Stimulated activated naive CD8-positive, alpha-beta T cell treated with anti-CD3 and anti-CD28 coated beads, Interleukin-15, Interleukin-2, amounts not matched to agents 100 ng/mL and 50 ng/mL, for 24 hours (primary cell): ENCODE data around the gene MRS2.
A peak's percentile ranks its signal among the peaks of the same experiment; 100 is the strongest.
"Not testable (repeated sequence)": the region's sequence is repeated elsewhere in the genome, so short reads cannot be mapped to it uniquely, and the experiment has no call there.

Experiments used
- H3K27ac Mint-ChIP-seq: one replicate; pipeline ENCODE4 v1.8.0; 2021; ENCODE audit warnings: mild to moderate bottlenecking, mixed read lengths
- H3K27me3 Mint-ChIP-seq: one replicate; pipeline ENCODE4 v1.8.0; 2021; ENCODE audit warnings: mixed read lengths
- H3K36me3 Mint-ChIP-seq: one replicate; pipeline ENCODE4 v1.8.0; 2021; ENCODE audit warnings: low read depth, mixed read lengths
- H3K4me1 Mint-ChIP-seq: one replicate; pipeline ENCODE4 v1.8.0; 2021; ENCODE audit warnings: low read depth, mixed read lengths
- H3K4me3 Mint-ChIP-seq: one replicate; pipeline ENCODE4 v1.8.0; 2021; ENCODE audit warnings: mild to moderate bottlenecking, mixed read lengths
- H3K9me3 Mint-ChIP-seq: one replicate; pipeline ENCODE4 v1.8.0; 2021; ENCODE audit warnings: mixed read lengths

The MRS2 gene

GRCh38 chr6:24401458-24401857, 1.3 kb upstream of the MRS2 start:
- Mint-ChIP-seq H3K27me3 (peaks cover 32% of the 10 kb centered on the region), H3K4me3 (no peak overlapping the region), H3K9me3 (peaks cover 3% of the 10 kb centered on the region), H3K27ac (no peak overlapping the region), H3K4me1 (peaks cover 29% of the 10 kb centered on the region), H3K36me3 (peaks cover 15% of the 10 kb centered on the region)

GRCh38 chr6:24403501-24403824, 727 bp downstream of the MRS2 start:
- Mint-ChIP-seq H3K27me3 (peaks cover 18% of the 10 kb centered on the region), H3K27ac (peak overlapping the region; percentile 90), H3K9me3 (no peaks in the 10 kb centered on the region), H3K4me1 (peaks cover 30% of the 10 kb centered on the region), H3K4me3 (peak overlapping the region; percentile 98), H3K36me3 (peaks cover 15% of the 10 kb centered on the region)

DNA sequence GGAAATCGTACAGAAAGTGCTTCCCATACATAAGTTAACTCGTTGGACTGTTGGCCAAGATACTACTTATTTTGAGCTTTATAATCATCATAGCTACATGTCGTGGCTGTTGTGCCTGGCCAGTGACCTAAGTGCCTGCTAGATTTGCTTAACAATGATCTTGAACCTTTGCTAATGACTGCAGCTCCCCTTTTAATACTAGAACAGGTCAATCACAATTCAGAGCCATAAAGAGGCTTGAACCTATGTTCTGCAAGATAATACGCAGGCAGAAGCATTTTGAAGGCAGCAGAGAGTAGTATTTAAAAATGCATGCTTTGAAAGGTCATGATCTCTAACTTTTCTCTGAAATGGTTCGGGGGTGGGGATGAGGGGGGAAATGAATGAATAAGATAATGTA, 2.5 kb downstream of the MRS2 start:
- Mint-ChIP-seq H3K4me3 (no peak overlapping the region), H3K36me3 (peaks cover 23% of the 10 kb centered on the region), H3K9me3 (no peaks in the 10 kb centered on the region), H3K27ac (no peak overlapping the region), H3K27me3 (peaks cover 4% of the 10 kb centered on the region), H3K4me1 (peaks cover 38% of the 10 kb centered on the region)

- Mint-ChIP-seq H3K4me1 (peaks cover 31% of the 10 kb centered on the region), H3K27me3 (no peaks in the 10 kb centered on the region), H3K9me3 (no peaks in the 10 kb centered on the region), H3K36me3 (peaks cover 39% of the 10 kb centered on the region), H3K27ac (no peak overlapping the region), H3K4me3 (no peak overlapping the region)
These were observed 6.1 kb downstream of the MRS2 start for GRCh38 chr6:24408719-24409410.

GRCh38 chr6:24410622-24411021, 7.9 kb downstream of the MRS2 start:
- H3K36me3 Mint-ChIP-seq: peaks cover 42% of the 10 kb centered on the region

DNA sequence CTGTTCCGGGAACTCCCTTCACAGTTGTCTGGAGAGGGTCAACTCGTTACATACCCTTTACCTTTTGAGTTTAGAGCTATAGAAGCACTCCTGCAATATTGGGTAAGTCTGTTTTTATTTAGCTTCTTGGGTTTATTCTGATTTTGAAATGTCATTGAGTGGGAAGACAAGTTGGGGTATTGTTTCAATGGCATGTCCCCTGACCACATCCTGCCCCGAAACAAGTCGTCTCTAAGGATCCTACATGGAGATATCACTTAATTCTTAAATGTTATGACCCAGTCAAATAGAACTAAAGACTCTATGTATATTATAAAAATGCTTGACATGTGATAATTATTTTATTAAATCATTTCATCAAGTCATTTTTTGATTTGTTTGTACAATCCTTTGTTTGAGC, 9.6 kb downstream of the MRS2 start:
- no peak overlapping the region for H3K4me3 Mint-ChIP-seq
- no peaks in the 10 kb centered on the region for H3K27me3 Mint-ChIP-seq
- H3K36me3 Mint-ChIP-seq: peaks cover 50% of the 10 kb centered on the region
- H3K4me1 Mint-ChIP-seq: peaks cover 16% of the 10 kb centered on the region
- no peak overlapping the region for H3K27ac Mint-ChIP-seq
- H3K9me3 Mint-ChIP-seq: no peaks in the 10 kb centered on the region

More at GRCh38 chr6:24410622-24411021, 7.9 kb downstream of the MRS2 start:
- Mint-ChIP-seq H3K27me3 (no peaks in the 10 kb centered on the region), H3K9me3 (no peaks in the 10 kb centered on the region), H3K4me1 (peaks cover 16% of the 10 kb centered on the region), H3K4me3 (no peak overlapping the region), H3K27ac (no peak overlapping the region)

GRCh38 chr6:24414531-24414930, 11.8 kb downstream of the MRS2 start:
- not testable (repeated sequence) for H3K27ac Mint-ChIP-seq, H3K4me3 Mint-ChIP-seq, H3K4me1 Mint-ChIP-seq, H3K27me3 Mint-ChIP-seq, H3K9me3 Mint-ChIP-seq
- peaks cover 61% of the 10 kb centered on the region for H3K36me3 Mint-ChIP-seq

- Mint-ChIP-seq H3K9me3 (no peaks in the 10 kb centered on the region), H3K4me1 (peaks cover 4% of the 10 kb centered on the region), H3K27me3 (no peaks in the 10 kb centered on the region), H3K4me3 (no peak overlapping the region), H3K36me3 (peaks cover 66% of the 10 kb centered on the region), H3K27ac (no peak overlapping the region)
These were observed 13.0 kb downstream of the MRS2 start for GRCh38 chr6:24415753-24416152.

DNA sequence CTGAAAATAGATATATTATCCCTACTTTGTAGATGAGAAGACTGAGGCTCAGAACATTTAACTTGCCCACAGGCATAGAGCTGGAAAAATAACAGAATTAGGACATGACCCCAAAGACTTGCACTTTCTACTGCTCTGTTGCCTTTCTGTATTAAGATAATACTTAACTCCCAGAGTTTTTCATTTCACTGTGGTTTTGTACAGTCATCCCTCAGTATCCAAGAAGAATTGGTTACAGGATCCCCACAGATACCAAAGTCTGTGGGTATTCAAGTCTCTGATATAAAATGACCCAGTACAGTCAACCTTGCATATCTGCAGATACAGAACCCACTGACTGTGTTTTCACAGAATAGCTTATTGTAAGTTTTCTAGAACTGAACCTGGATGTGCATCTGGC, 16.8 kb downstream of the MRS2 start:
- Mint-ChIP-seq H3K4me1 (no peaks in the 10 kb centered on the region), H3K27ac (no peak overlapping the region), H3K36me3 (peaks cover 67% of the 10 kb centered on the region), H3K4me3 (no peak overlapping the region), H3K9me3 (no peaks in the 10 kb centered on the region), H3K27me3 (no peaks in the 10 kb centered on the region)

- H3K27ac Mint-ChIP-seq: no peak overlapping the region
- no peaks in the 10 kb centered on the region for H3K9me3 Mint-ChIP-seq
- H3K27me3 Mint-ChIP-seq: no peaks in the 10 kb centered on the region
- no peaks in the 10 kb centered on the region for H3K4me1 Mint-ChIP-seq
- H3K4me3 Mint-ChIP-seq: no peak overlapping the region
- peaks cover 46% of the 10 kb centered on the region for H3K36me3 Mint-ChIP-seq
These were observed 22.4 kb downstream of the MRS2 start for GRCh38 chr6:24425091-24425490.

- no peaks in the 10 kb centered on the region for H3K27me3 Mint-ChIP-seq
- H3K36me3 Mint-ChIP-seq: peaks cover 34% of the 10 kb centered on the region
- no peaks in the 10 kb centered on the region for H3K4me1 Mint-ChIP-seq
- H3K4me3 Mint-ChIP-seq: no peak overlapping the region
- H3K27ac Mint-ChIP-seq: peak overlapping the region; percentile 34
- no peaks in the 10 kb centered on the region for H3K9me3 Mint-ChIP-seq
These were observed 24.2 kb downstream of the MRS2 start for GRCh38 chr6:24426729-24427446.

DNA sequence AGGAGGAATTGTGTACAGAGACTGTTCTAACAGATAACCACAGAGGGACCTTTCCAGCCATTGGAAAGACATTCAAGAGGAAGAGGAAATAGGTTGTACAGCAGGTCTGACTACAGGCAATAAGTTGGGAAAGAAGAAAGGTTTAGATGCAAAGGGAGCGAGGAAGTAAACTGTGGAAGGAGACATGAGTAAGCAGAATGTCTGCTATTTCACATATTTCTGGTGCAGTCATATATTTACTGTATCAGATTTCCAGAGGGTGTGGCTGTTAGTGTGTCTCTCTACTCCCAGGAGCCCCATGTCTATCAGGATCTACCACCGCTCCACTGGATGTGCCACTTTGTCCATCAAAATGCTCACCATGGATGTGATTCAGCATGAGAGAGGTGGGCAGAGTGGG, 25.9 kb downstream of the MRS2 start:
- Mint-ChIP-seq H3K4me3 (no peak overlapping the region), H3K27me3 (no peaks in the 10 kb centered on the region), H3K36me3 (peaks cover 31% of the 10 kb centered on the region), H3K27ac (peak overlapping the region; percentile 43), H3K4me1 (no peaks in the 10 kb centered on the region), H3K9me3 (no peaks in the 10 kb centered on the region)

DNA sequence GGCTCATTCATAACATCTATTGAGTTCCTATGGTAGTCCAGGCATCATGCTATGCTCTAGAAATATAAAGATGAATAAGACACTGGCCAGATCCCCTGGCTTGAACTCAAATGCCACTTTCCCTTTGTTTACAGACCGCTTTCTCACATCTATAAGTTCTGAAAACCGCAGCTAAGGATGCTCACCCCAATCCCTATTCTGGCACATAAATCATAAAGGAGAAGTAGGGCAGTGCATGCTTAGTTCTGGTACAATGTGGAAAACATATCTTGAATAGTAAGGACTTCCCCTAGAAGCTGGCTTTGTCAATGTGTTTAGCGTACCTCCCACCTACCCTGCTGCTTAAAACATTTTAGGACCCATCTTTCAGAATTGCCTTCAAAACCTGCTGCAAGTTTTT, 26.4 kb downstream of the MRS2 start:
- H3K36me3 Mint-ChIP-seq: peaks cover 30% of the 10 kb centered on the region
- H3K9me3 Mint-ChIP-seq: no peaks in the 10 kb centered on the region
- no peaks in the 10 kb centered on the region for H3K27me3 Mint-ChIP-seq
- no peak overlapping the region for H3K27ac Mint-ChIP-seq
- no peak overlapping the region for H3K4me3 Mint-ChIP-seq
- no peaks in the 10 kb centered on the region for H3K4me1 Mint-ChIP-seq

- Mint-ChIP-seq H3K4me3 (no peak overlapping the region), H3K27me3 (no peaks in the 10 kb centered on the region), H3K4me1 (no peaks in the 10 kb centered on the region), H3K36me3 (peaks cover 21% of the 10 kb centered on the region), H3K9me3 (no peaks in the 10 kb centered on the region), H3K27ac (no peak overlapping the region)
These were observed 27.4 kb downstream of the MRS2 start for GRCh38 chr6:24430086-24430485.

DNA sequence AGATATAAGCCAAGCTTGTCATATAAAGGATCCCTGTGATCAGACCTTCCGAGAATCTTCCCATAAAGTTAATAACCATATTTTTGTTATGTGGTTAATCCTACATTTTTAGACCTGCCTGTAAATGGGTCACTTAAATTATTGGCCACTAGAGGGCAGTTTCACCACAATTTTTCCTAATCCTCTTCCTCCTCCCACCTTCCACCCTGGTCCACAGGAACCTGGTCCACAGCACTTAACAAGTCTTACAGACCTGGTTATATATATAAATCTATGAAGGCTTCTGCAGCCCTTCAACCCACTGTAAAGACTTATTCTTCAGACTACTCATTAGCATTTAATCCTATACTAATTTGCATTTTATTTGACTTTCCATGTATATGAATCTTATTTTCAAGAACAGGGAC, 28.3 kb downstream of the MRS2 start:
- H3K36me3 Mint-ChIP-seq: peaks cover 17% of the 10 kb centered on the region
- no peaks in the 10 kb centered on the region for H3K27me3 Mint-ChIP-seq
- no peaks in the 10 kb centered on the region for H3K4me1 Mint-ChIP-seq
- H3K27ac Mint-ChIP-seq: no peak overlapping the region
- no peak overlapping the region for H3K4me3 Mint-ChIP-seq
- no peaks in the 10 kb centered on the region for H3K9me3 Mint-ChIP-seq

DNA sequence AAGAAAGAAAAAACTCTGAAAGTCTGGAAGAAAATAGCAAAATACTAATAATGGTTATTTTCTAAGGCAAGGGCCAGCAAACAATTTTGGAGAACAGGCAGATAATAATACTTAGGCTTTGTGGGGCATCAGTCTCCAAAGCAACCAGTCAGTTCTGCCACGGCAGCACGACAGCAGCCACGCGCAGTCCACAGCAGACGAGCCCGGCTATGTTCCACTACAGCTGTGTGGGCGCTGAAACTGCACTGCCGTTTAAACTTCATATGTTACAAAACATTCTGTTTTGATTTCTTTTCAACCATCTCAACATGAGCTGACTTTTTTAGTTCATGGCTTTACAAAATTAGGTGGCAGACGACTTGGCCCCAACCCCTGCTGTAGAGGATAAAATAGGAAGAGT, 29.9 kb downstream of the MRS2 start:
- H3K9me3 Mint-ChIP-seq: no peaks in the 10 kb centered on the region
- no peaks in the 10 kb centered on the region for H3K4me1 Mint-ChIP-seq
- no peak overlapping the region for H3K4me3 Mint-ChIP-seq
- no peaks in the 10 kb centered on the region for H3K27me3 Mint-ChIP-seq
- H3K27ac Mint-ChIP-seq: no peak overlapping the region
- H3K36me3 Mint-ChIP-seq: peaks cover 14% of the 10 kb centered on the region
